HepG2 (cell line): ENCODE measurements around the gene MAGED1. TPM values are rescaled to one million over a fixed set of nuclear protein-coding genes. Genes with fewer than 3 reads are reported as not detected.

Experiments
- ATAC-seq: fragments of 200-7000 bp; cut with Tn5 transposase; 3 replicates; pipeline ENCODE4 v1.9.1; 2020; ENCODE audit warnings: mild to moderate bottlenecking, moderate library complexity
- BruUV-seq: library from RNA; stranded (reverse); fragments of 400-500 nt; replicated peaks from 2 replicates; lab custom pipeline; 2021; lab: Mats Ljungman, UMichigan
- CTCF ChIA-PET: fragments of 300-600 bp; formaldehyde crosslinking; extraction: SDS; loops from one replicate; lab custom pipeline; 2021; ENCODE audit warnings: low total read pairs, inconsistent platforms, low intra/inter-chr PET ratio; lab: Yijun Ruan, JAX
- POLR2A ChIA-PET: fragments of 350-600 bp; sonication (Branson Sonifier 250); formaldehyde crosslinking; loops from one replicate; lab custom pipeline; 2020; ENCODE audit warnings: antibody characterized with exemption, inconsistent platforms; lab: Yijun Ruan, JAX
- DNase-seq: peaks from one replicate; pipeline ENCODE4 v3.0.0-alpha.2; 2015; ENCODE audit warnings: low spot score
- FAIRE-seq: peaks from 3 replicates; lab custom pipeline; 2011; peaks lifted over from hg19 to GRCh38; lab: Jason Lieb, UNC
- H2AFZ ChIP-seq: one replicate; pipeline ENCODE4 v1.6.1; 2011; ENCODE audit warnings: low read length, inconsistent platforms
- H3K27ac ChIP-seq: fragments of 300-600 bp; 3 replicates; pipeline ENCODE4 v1.8.0; 2011; ENCODE audit warnings: mixed run types, mild to moderate bottlenecking, mixed read lengths, low read length, inconsistent platforms; ENCODE audit not compliant: insufficient read depth; ENCODE audit errors: extremely low read length
- H3K27me3 ChIP-seq, 2 experiments: fragments of 200-600 bp in 1 of 2; 2 replicates in 1 of 2; 3 replicates in 1 of 2; pipeline versions ENCODE4 v1.6.0 to v1.8.0; 2011; ENCODE audit warnings: low read length in 2 of 2, mild to moderate bottlenecking in 2 of 2, moderate library complexity in 2 of 2, inconsistent platforms in 1 of 2; ENCODE audit not compliant: insufficient read depth in 2 of 2, control insufficient read depth in 1 of 2
- H3K36me3 ChIP-seq, 2 experiments: fragments of 200-600 bp in 1 of 2; replicated peaks in 1 of 2; 2 replicates in 1 of 2; 3 replicates in 1 of 2; pipeline versions ENCODE4 v1.5.1 to v1.8.0; 2011; ENCODE audit warnings: low read length in 2 of 2, inconsistent platforms in 1 of 2; ENCODE audit not compliant: insufficient read depth in 2 of 2, control insufficient read depth in 1 of 2
- H3K4me1 ChIP-seq: 2 replicates; pipeline ENCODE4 v1.5.1; 2012; ENCODE audit warnings: low read length, inconsistent platforms; ENCODE audit not compliant: insufficient read depth
- H3K4me2 ChIP-seq: 2 replicates; pipeline ENCODE4 v1.6.0; 2011; ENCODE audit warnings: low read depth, low read length, inconsistent platforms
- H3K4me3 ChIP-seq, 3 experiments: fragments of 200-600 bp in 1 of 3; sonication (generic), shearing (Covaris generic) in 1 of 3; replicated peaks in 1 of 3; 2 replicates each; pipeline ENCODE4 v1.5.1; 2011 to 2016; ENCODE audit warnings: low read length in 3 of 3, inconsistent platforms in 2 of 3, low read depth in 2 of 3, mild to moderate bottlenecking in 2 of 3, control low read depth in 1 of 3, mixed read lengths in 1 of 3; ENCODE audit not compliant: insufficient read depth in 1 of 3
- H3K79me2 ChIP-seq: one replicate; pipeline ENCODE4 v1.6.1; 2011; ENCODE audit warnings: low read length, inconsistent platforms; ENCODE audit not compliant: insufficient read depth
- H3K9ac ChIP-seq: 2 replicates; pipeline ENCODE4 v1.6.0; 2011; ENCODE audit warnings: mild to moderate bottlenecking, low read depth, low read length, inconsistent platforms; ENCODE audit not compliant: insufficient read depth
- H3K9me3 ChIP-seq: 2 replicates; pipeline ENCODE4 v1.5.1; 2012; ENCODE audit warnings: mild to moderate bottlenecking, low read length
- H4K20me1 ChIP-seq: 2 replicates; pipeline ENCODE4 v1.6.0; 2011; ENCODE audit warnings: inconsistent platforms, mild to moderate bottlenecking, low read length, moderate library complexity; ENCODE audit not compliant: insufficient read depth
- AGO2 ChIP-seq: fragments of 200-400 bp; formaldehyde crosslinking; optimal IDR thresholded peaks from 2 replicates; pipeline ENCODE3; 2017; ENCODE audit warnings: mild to moderate bottlenecking, low read depth, low read length, moderate library complexity
- CCDC6 ChIP-seq: sonication (generic); formaldehyde crosslinking; IDR thresholded peaks from 2 replicates; pipeline ENCODE4 v1.8.1; 2022; ENCODE audit warnings: mild to moderate bottlenecking, missing genetic modification reagents, moderate library complexity
- FOXO4 ChIP-seq: sonication (generic); formaldehyde crosslinking; conservative IDR thresholded peaks from 2 replicates; pipeline ENCODE4 v1.8.1; 2023; ENCODE audit warnings: missing genetic modification reagents
- KDM5B ChIP-seq: sonication (generic); formaldehyde crosslinking; IDR thresholded peaks from 2 replicates; pipeline ENCODE4 v1.4.0; 2020; ENCODE audit warnings: missing genetic modification reagents, mild to moderate bottlenecking, borderline replicate concordance
- MTF1 ChIP-seq: sonication (generic); formaldehyde crosslinking; IDR thresholded peaks from 2 replicates; pipeline ENCODE4 v1.5.0; 2020; ENCODE audit warnings: missing genetic modification reagents
- NFKB2 ChIP-seq: sonication (generic); formaldehyde crosslinking; IDR thresholded peaks from 2 replicates; pipeline ENCODE4 v1.4.0; 2020; ENCODE audit warnings: missing genetic modification reagents, borderline replicate concordance
- RBAK ChIP-seq: sonication (generic); formaldehyde crosslinking; IDR thresholded peaks from 2 replicates; pipeline ENCODE4 v1.5.1; 2020; ENCODE audit warnings: mild to moderate bottlenecking, missing genetic modification reagents
- SAP130 ChIP-seq: IDR thresholded peaks from 2 replicates; pipeline ENCODE4 v1.6.1; 2016; ENCODE audit warnings: low read depth
- SMYD3 ChIP-seq: sonication (generic); formaldehyde crosslinking; IDR thresholded peaks from 2 replicates; pipeline ENCODE4 v1.8.1; 2023; ENCODE audit warnings: mild to moderate bottlenecking, missing genetic modification reagents
- YY1 ChIP-seq: IDR thresholded peaks from 2 replicates; pipeline ENCODE4 v1.6.1; 2011; ENCODE audit warnings: low read length, low read depth, moderate library complexity, mild to moderate bottlenecking; ENCODE audit not compliant: insufficient read depth, insufficient replicate concordance
- ZFX ChIP-seq: sonication (generic); formaldehyde crosslinking; IDR thresholded peaks from 2 replicates; pipeline ENCODE4 v1.4.0; 2020; ENCODE audit warnings: mild to moderate bottlenecking, low read depth, missing genetic modification reagents, moderate library complexity
- ZFY ChIP-seq: sonication (generic); formaldehyde crosslinking; IDR thresholded peaks from 2 replicates; pipeline ENCODE4 v1.4.0; 2020; ENCODE audit warnings: missing genetic modification reagents
- ZMYM2 ChIP-seq: sonication (generic); formaldehyde crosslinking; IDR thresholded peaks from 2 replicates; pipeline ENCODE4 v1.8.0; 2022; ENCODE audit warnings: mild to moderate bottlenecking, missing genetic modification reagents
- ZNF225 ChIP-seq: sonication (generic); formaldehyde crosslinking; IDR thresholded peaks from 2 replicates; pipeline ENCODE4 v1.4.0; 2020; ENCODE audit warnings: mild to moderate bottlenecking, missing genetic modification reagents
- ZNF503 ChIP-seq: sonication (generic); formaldehyde crosslinking; IDR thresholded peaks from 2 replicates; pipeline ENCODE4 v1.4.0; 2020; ENCODE audit warnings: missing genetic modification reagents
- ZNF616 ChIP-seq: sonication (generic); formaldehyde crosslinking; IDR thresholded peaks from 2 replicates; pipeline ENCODE4 v1.5.0; 2020; ENCODE audit warnings: low read depth, mild to moderate bottlenecking, missing genetic modification reagents
- ZNF672 ChIP-seq: sonication (generic); formaldehyde crosslinking; IDR thresholded peaks from 2 replicates; pipeline ENCODE4 v1.8.1; 2022; ENCODE audit warnings: missing genetic modification reagents
- ZNF841 ChIP-seq: sonication (generic); formaldehyde crosslinking; IDR thresholded peaks from 2 replicates; pipeline ENCODE4 v1.8.1; 2023; ENCODE audit warnings: missing genetic modification reagents, borderline replicate concordance
- WGBS: methylation state at CpG from one replicate; pipeline ENCODE4 v1.1.6; 2017; ENCODE audit warnings: low lambda C conversion rate; 5-methylcytosine and 5-hydroxymethylcytosine counted together
- in situ Hi-C: cut with HindIII; loops from 2 replicates; pipeline ENCODE4 v1.10.0; 2017; ENCODE audit warnings: low pct_unique_long_range_greater_than_20kb; ENCODE audit not compliant: extremely low pct_ligation_motif_present
- intact Hi-C: fragments of 100-400 bp; cut with micrococcal nuclease; formaldehyde crosslinking; loops from one replicate; pipeline ENCODE4 v1.10.0; 2022; ENCODE audit not compliant: unreplicated experiment
- polyA plus RNA-seq, 8 experiments: library from polyadenylated mRNA; depleted of rRNA in 3 of 8; stranded (reverse) in 7 of 8; unstranded in 1 of 8; fragments of >200 nt; fragmentation: Illumina TruSeq in 4 of 8; extraction: Trizol in 4 of 8; gene quantifications; 2 replicates each; pipeline versions ENCODE4 v1.2.1 to v1.2.3, GENCODE V29; 2011 to 2016; ENCODE audit warnings: low read depth in 4 of 8, missing spikeins in 1 of 8, mixed read lengths in 1 of 8; ENCODE audit not compliant: insufficient read depth in 1 of 8
- total RNA-seq, 5 experiments: library from RNA; depleted of rRNA; stranded (reverse); fragments of >200 nt; fragmentation: Illumina TruSeq; extraction: Trizol; gene quantifications; 2 replicates each; pipeline ENCODE4 v1.2.3, GENCODE V29; 2016; ENCODE audit warnings: low read depth in 1 of 5
- TF ChIP-seq, protein P1 (sequence below): sonication (generic); formaldehyde crosslinking; IDR thresholded peaks from 2 replicates; pipeline ENCODE4 v1.9.0; 2022; ENCODE audit warnings: low read depth, missing genetic modification reagents
- TF ChIP-seq, protein P2 (sequence below): sonication (generic); formaldehyde crosslinking; IDR thresholded peaks from 2 replicates; pipeline ENCODE4 v1.5.0; 2020; ENCODE audit warnings: missing genetic modification reagents

The MAGED1 gene
- total and polyA plus RNA-seq, 2 of the 13 experiments (the other 11 are each of a cell fraction or from before 2014, with no cell fraction given): 105 to 137 TPM

DNA sequence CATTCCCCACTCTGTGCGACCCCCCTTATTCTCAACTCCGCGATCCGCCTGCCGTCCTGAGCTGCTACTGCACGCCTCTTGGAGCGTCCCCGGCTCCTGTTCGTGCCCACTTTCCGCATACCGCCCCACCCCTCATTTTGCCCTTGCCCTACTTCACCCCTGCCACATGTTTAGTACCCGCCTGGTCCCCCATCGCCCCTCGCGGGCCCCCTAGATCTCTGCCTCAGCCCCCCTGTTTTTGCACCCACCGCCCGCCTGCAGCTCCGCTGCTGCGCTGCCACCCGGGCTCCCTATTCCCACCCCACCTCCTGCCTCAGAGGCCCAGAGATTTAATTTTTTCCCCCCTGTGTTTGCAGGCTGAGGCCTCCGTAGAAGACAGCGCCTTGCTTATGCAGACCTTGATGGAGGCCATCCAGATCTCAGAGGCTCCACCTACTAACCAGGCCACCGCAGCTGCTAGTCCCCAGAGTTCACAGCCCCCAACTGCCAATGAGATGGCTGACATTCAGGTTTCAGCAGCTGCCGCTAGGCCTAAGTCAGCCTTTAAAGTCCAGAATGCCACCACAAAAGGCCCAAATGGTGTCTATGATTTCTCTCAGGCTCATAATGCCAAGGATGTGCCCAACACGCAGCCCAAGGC is 1.4 kb downstream of the MAGED1 start:
- TF ChIP-seq ZNF841 (CRISPR knock-in tag) (no peak), CCDC6 (CRISPR knock-in tag) (no peak), MTF1 (CRISPR knock-in tag) (no peak), ZNF672 (CRISPR knock-in tag) (no peak), SMYD3 (no peak), ZFX (CRISPR knock-in tag) (peak; percentile 46; the same call in 1 of the 2 replicates), ZNF616 (CRISPR knock-in tag) (no peak), SAP130 (CRISPR knock-in tag) (0 out of 2 replicates have a peak, but pooled peaks have one; percentile 14), YY1 (no peak), ZNF503 (CRISPR knock-in tag) (no peak), AGO2 (peak; percentile 28), RBAK (CRISPR knock-in tag) (no peak), ZMYM2 (no peak), ZNF225 (CRISPR knock-in tag) (no peak), NFKB2 (CRISPR knock-in tag) (no peak), KDM5B (CRISPR knock-in tag) (no peak), FOXO4 (CRISPR knock-in tag) (no peak), ZFY (CRISPR knock-in tag) (peak; percentile 20; the same call in 1 of the 2 replicates)
- TF ChIP-seq, protein P1, sequence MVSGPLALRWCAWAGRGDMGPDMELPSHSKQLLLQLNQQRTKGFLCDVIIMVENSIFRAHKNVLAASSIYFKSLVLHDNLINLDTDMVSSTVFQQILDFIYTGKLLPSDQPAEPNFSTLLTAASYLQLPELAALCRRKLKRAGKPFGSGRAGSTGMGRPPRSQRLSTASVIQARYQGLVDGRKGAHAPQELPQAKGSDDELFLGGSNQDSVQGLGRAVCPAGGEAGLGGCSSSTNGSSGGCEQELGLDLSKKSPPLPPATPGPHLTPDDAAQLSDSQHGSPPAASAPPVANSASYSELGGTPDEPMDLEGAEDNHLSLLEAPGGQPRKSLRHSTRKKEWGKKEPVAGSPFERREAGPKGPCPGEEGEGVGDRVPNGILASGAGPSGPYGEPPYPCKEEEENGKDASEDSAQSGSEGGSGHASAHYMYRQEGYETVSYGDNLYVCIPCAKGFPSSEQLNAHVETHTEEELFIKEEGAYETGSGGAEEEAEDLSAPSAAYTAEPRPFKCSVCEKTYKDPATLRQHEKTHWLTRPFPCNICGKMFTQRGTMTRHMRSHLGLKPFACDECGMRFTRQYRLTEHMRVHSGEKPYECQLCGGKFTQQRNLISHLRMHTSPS (CRISPR knock-in tag): no peak
- TF ChIP-seq, protein P2, sequence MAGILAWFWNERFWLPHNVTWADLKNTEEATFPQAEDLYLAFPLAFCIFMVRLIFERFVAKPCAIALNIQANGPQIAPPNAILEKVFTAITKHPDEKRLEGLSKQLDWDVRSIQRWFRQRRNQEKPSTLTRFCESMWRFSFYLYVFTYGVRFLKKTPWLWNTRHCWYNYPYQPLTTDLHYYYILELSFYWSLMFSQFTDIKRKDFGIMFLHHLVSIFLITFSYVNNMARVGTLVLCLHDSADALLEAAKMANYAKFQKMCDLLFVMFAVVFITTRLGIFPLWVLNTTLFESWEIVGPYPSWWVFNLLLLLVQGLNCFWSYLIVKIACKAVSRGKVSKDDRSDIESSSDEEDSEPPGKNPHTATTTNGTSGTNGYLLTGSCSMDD: no peak
- TF ChIP-seq, all 625 proteins: peak for 4
- in situ Hi-C loops (no loop called here), intact Hi-C loops (no loop called here)
- H3K27ac ChIP-seq: peak overlapping the region; percentile 65
- WGBS: 21% methylated on average over 21 of the region's 25 CpGs
- H3K79me2 ChIP-seq: peaks cover 32% of the 10 kb centered on the region
- H3K36me3 ChIP-seq: peaks cover 3 to 17% of the 10 kb centered on the region in 2 experiments; a peak in 2 of 5 replicates
- peaks cover 57% of the 10 kb centered on the region for H3K4me1 ChIP-seq
- no TSS peak for BruUV-seq
- no peaks in the 10 kb centered on the region for H3K9me3 ChIP-seq
- H4K20me1 ChIP-seq: peaks cover 20% of the 10 kb centered on the region
- DNase-seq (no peak), ATAC-seq (0 out of 3 replicates have a peak, but pooled peaks have one; percentile 7), FAIRE-seq (no peak)
- ChIA-PET POLR2A (no interaction called here), CTCF (no interaction called here)
- no peak overlapping the region for H2AFZ ChIP-seq
- H3K27me3 ChIP-seq: no peaks in the 10 kb centered on the region; a peak in 1 of 5 replicates
- peak overlapping the region; percentile 74 to 84 (median 84) for H3K4me3 ChIP-seq
- peak overlapping the region; percentile 93 for H3K9ac ChIP-seq
- peak overlapping the region; percentile 93 for H3K4me2 ChIP-seq
